GM13977 (cell line): ENCODE results near the gene NMNAT2.

Experiments used
- DNase-seq: peaks from one replicate; pipeline ENCODE4 v3.0.0; 2012; ENCODE audit warnings: low spot score
- in situ Hi-C: fragments of 300-500 bp; cut with MboI; formaldehyde crosslinking; loops from one replicate; pipeline ENCODE4 v1.12.0; 2022; ENCODE audit warnings: low sequenced_read_pairs, low pct_unique_long_range_greater_than_20kb, mixed read lengths, inconsistent platforms; ENCODE audit not compliant: unreplicated experiment
- TF ChIP-seq, protein P1 (sequence below): IDR thresholded peaks from 2 replicates; pipeline ENCODE4 v1.5.1; 2012; ENCODE audit warnings: mild to moderate bottlenecking, control low read depth; ENCODE audit not compliant: insufficient read depth; ENCODE audit errors: extremely low read depth, missing control alignments

Gene NMNAT2

DNA sequence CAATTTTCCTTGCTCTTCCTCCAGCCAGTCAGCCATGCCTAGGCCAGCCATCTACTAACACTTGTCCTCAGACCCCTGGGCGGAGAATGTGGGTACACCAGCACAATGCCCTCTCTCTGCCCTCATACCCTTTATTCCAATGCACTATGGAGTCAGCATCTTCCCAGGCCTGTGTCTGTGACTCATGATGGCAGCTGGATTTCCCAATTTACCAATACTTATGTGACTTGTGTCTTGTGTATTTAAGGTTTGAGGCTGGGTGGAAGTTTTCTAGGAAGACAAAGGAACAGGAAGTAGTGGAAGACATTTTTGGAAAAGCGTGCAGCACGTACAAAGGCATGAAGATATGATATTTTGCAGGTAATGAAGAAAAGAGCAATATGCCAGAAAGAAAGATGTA is 114.3 kb downstream of the NMNAT2 start:
- TF ChIP-seq, protein P1, sequence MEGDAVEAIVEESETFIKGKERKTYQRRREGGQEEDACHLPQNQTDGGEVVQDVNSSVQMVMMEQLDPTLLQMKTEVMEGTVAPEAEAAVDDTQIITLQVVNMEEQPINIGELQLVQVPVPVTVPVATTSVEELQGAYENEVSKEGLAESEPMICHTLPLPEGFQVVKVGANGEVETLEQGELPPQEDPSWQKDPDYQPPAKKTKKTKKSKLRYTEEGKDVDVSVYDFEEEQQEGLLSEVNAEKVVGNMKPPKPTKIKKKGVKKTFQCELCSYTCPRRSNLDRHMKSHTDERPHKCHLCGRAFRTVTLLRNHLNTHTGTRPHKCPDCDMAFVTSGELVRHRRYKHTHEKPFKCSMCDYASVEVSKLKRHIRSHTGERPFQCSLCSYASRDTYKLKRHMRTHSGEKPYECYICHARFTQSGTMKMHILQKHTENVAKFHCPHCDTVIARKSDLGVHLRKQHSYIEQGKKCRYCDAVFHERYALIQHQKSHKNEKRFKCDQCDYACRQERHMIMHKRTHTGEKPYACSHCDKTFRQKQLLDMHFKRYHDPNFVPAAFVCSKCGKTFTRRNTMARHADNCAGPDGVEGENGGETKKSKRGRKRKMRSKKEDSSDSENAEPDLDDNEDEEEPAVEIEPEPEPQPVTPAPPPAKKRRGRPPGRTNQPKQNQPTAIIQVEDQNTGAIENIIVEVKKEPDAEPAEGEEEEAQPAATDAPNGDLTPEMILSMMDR, result no peak
- no peak for DNase-seq
- in situ Hi-C loops, result no loop called here

DNA sequence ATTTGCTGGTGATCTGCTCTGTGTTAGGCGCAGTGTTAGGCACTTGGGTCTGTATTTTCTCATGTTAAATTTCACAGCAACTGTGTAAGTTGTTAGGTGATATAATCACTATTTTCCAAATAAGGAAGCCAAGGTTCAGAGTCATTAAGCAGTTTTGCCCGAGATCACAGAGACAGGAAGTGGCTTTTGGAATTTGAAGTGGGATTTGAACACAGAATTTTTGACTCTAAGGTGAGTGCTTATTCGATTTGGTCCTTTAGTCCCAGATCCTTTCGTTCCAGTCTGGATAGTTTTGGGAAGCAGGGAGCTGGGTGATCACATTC is 114.9 kb downstream of the NMNAT2 start:
- TF ChIP-seq, protein P1, result no peak
- no peak for DNase-seq
- in situ Hi-C loops, result no loop called here

DNA sequence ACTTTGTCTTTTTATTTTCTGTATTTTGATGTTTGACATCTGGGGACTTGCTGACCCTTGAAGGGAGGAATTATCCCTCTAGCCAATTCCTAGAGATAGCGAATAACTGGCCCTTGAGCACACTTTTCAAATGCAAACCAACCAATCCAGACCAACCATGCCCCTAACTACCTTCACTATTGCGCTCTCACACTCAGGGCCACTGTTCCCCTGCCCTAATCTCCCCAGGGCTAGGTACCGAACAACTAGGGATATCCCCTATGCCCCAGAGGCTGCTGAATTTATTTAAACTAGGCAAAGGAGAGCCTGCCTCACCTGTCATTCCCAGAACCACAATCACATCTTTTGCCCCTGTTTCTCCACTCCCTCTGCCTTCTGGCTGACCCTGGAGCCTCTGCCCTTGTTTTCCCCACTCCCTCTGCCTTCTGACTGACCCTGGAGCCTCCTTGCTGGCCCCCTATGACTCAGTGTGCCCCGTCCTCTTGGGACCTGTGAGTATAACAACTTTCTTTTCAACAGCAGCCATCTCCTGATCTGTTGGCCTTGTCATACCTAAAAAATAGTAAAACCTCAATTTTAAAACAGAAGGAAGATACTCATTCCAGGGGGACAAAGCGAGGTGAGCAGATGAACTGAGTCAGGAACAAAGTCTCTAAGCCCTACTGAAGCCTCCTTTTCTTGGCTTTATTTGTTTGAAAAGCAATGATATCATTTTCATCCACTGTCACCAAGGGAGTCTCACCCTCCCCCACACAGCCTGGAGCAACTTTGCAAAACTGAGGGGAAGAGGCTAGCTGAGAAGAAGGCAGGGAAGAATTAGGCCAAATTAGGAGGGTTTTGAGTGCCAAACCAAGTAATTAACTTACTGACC is 115.5 kb downstream of the NMNAT2 start:
- no peak for DNase-seq
- in situ Hi-C loops, result no loop called here
- TF ChIP-seq, protein P1, result no peak

DNA sequence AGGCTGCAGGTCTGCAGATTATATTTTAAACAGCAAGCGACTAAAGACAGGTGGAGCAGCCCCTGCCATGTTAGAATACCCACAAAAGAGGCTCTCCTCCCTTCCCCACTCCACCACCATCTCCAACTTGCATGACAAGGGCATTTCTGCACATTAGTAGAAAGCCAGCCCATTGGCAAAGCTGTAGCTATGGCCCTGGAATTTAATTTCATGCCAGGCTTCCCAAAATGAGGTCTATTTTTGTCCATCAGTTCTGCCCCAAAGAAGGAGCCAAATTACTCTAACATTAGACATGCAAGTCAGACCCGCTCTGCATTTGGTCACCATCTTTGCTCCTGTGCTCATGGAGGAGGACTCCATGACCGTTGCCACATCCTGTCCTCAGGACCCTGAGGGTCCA is 116.9 kb downstream of the NMNAT2 start:
- TF ChIP-seq, protein P1, result no peak
- DNase-seq, result no peak
- in situ Hi-C loops, result no loop called here

DNA sequence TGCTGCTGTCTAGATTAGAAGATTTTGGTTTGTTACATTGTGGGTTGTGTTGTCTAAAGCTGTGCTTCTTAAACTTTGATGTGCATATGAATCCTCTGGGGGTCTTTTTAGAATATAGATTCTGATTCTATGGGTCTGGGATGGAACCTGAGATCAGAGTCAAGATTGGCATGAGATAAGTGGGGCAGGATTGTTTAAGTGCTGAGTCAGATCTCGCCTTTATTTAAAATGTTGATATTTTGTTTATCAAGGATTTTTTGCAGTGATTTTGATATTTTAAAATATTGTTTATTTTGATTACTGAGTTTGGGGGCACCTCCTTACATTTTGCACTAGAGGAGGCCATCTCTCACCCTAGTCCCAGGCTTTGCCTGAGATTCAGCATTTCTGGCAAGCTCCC is 117.4 kb downstream of the NMNAT2 start:
- TF ChIP-seq, protein P1, result no peak
- in situ Hi-C loops, result no loop called here
- DNase-seq, result no peak

DNA sequence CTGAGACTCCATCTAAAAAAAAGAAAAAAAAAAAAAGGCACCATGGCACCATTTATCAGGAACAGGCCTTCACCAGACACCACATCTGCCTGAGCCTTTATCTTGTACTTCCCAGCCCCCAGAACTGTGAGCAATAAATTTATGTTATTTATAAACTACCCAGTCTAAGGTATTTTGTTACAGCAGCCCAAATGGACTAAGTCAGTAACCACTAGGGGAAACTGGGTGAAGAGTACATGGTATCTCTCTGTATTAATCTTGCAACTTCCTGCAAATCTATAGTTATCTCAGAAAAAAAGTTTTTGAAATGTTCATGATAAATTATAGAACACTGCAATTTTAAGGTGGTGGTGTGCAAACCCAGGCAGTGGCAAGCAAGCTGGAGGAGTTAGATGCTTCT is 117.8 kb downstream of the NMNAT2 start:
- no peak for DNase-seq
- TF ChIP-seq, protein P1, result no peak
- in situ Hi-C loops, result no loop called here

DNA sequence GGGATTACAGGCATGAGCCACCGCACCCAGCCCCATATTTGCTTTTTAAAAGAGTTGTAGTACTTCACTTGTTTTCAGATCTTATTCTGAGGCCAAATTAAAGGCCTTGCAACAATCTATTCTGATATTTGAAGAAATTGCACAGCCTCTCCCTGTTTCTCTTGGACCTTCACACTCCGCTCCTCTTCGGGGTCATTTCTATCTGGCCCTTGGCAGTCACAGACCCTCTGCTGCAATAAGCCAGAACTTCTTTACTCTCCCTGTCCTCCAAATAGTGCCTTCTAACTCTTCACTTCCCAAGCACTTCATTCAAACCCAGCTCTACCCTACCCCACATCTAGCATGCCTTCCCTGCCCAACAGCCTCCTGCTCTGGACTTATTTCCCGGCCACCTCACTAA is 121.4 kb downstream of the NMNAT2 start:
- in situ Hi-C loops, result no loop called here
- DNase-seq, result no peak
- TF ChIP-seq, protein P1, result no peak
